ENCODE results near the gene SMURF2. TPM values are rescaled to one million over a fixed set of nuclear protein-coding genes. Genes with fewer than 3 reads are reported as not detected.

The SMURF2 gene
- total RNA-seq, 1 experiment from 2014 or later: 23.0 TPM

GRCh38 chr17:64506576-64507412 is 155.3 kb downstream of the SMURF2 start, which contains the start of gene CEP95 (continued):
- TF ChIP-seq NR2C2 (CRISPR knock-in tag; IDR thresholded peaks at IDR 0.05): no peak
- TF ChIP-seq AR (CRISPR knock-in tag; IDR thresholded peaks at IDR 0.05): no peak
- no peak for TF ChIP-seq E2F1 (CRISPR knock-in tag; IDR thresholded peaks at IDR 0.05)
- no peak for TF ChIP-seq NR1H2 (CRISPR knock-in tag; IDR thresholded peaks at IDR 0.05)
- TF ChIP-seq JUN (CRISPR knock-in tag; IDR thresholded peaks at IDR 0.05): 0 out of 2 replicates have a peak, but pooled peaks have one; percentile 57
- TF ChIP-seq ZBTB21 (CRISPR knock-in tag; IDR thresholded peaks at IDR 0.05; ENCODE audit: borderline replicate concordance): no peak
- TF ChIP-seq NFYB (CRISPR knock-in tag; conservative IDR thresholded peaks at IDR 0.05; ENCODE audit: low read depth): peak; percentile 52; the same call in 1 of the 2 replicates
- TF ChIP-seq GRHL2 (CRISPR knock-in tag; IDR thresholded peaks at IDR 0.05; ENCODE audit: insufficient replicate concordance, severe bottlenecking): no peak
- peak; percentile 91 for TF ChIP-seq USF1 (CRISPR knock-in tag; IDR thresholded peaks at IDR 0.05)
- peak; percentile 8; the same call in 1 of the 2 replicates for TF ChIP-seq TEAD1 (CRISPR knock-in tag; IDR thresholded peaks at IDR 0.05)
- no peak for TF ChIP-seq ZNF423 (CRISPR knock-in tag; IDR thresholded peaks at IDR 0.05)
- no peak for TF ChIP-seq SOX15 (CRISPR knock-in tag; IDR thresholded peaks at IDR 0.05)
- no peak for TF ChIP-seq SMAD4 (CRISPR knock-in tag; IDR thresholded peaks at IDR 0.05)
- no peak for TF ChIP-seq ATF3 (CRISPR knock-in tag; conservative IDR thresholded peaks at IDR 0.05)
- peak; percentile 54; the same call in 1 of the 2 replicates for TF ChIP-seq GABPB1 (CRISPR knock-in tag; IDR thresholded peaks at IDR 0.05)
- TF ChIP-seq FOXP1 (CRISPR knock-in tag; IDR thresholded peaks at IDR 0.05; ENCODE audit: borderline replicate concordance): peak; percentile 87

- no peaks in the 10 kb centered on the region for H3K9me3 Mint-ChIP-seq
- H3K4me1 Mint-ChIP-seq: peaks cover 56% of the 10 kb centered on the region
- peak; percentile 81 for ATAC-seq
- peak; percentile 97 for DNase-seq (ENCODE audit: low spot score)
- ChIA-PET CTCF (interaction anchor here (1.2 to 1.6 kb wide), 4 partner anchors 9 to 268 kb away, joined by 3 to 9 read pairs (median 8); partner anchors contain the start of gene POLG2), POLR2A (interaction anchor here (0.5 to 3.3 kb wide), 8 partner anchors 10 to 272 kb away, joined by 3 to 53 read pairs (median 4); partner anchors contain the start of gene POLG2)
- peaks cover 73% of the 10 kb centered on the region for H3K36me3 Mint-ChIP-seq
- H3K27ac Mint-ChIP-seq: peak within 1 kb of the TSS; percentile 99
- H3K4me3 Mint-ChIP-seq: peak within 1 kb of the TSS; percentile 98
- no peaks in the 10 kb centered on the region; the same call in 1 of the 2 replicates for H3K27me3 Mint-ChIP-seq (ENCODE audit: low read depth)
- TF ChIP-seq RORB (CRISPR knock-in tag; IDR thresholded peaks at IDR 0.05) (peak; percentile 49; the same call in 1 of the 2 replicates), SMAD3 (CRISPR knock-in tag; IDR thresholded peaks at IDR 0.05; ENCODE audit: borderline replicate concordance) (peak; percentile 80; the same call in 1 of the 2 replicates), PREB (CRISPR knock-in tag; IDR thresholded peaks at IDR 0.05; ENCODE audit: borderline replicate concordance) (0 out of 2 replicates have a peak, but pooled peaks have one; percentile 43), HMGXB4 (CRISPR knock-in tag; IDR thresholded peaks at IDR 0.05) (0 out of 2 replicates have a peak, but pooled peaks have one; percentile 8), ATF1 (CRISPR knock-in tag; IDR thresholded peaks at IDR 0.05) (no peak), GRHL2 (CRISPR knock-in tag; IDR thresholded peaks at IDR 0.05; ENCODE audit: insufficient replicate concordance, severe bottlenecking) (no peak), ETV6 (CRISPR knock-in tag; IDR thresholded peaks at IDR 0.05) (peak; percentile 11), KAT7 (CRISPR knock-in tag; IDR thresholded peaks at IDR 0.05; ENCODE audit: borderline replicate concordance) (no peak), NFATC4 (CRISPR knock-in tag; IDR thresholded peaks at IDR 0.05) (0 out of 2 replicates have a peak, but pooled peaks have one; percentile 60), ZNF512 (CRISPR knock-in tag; IDR thresholded peaks at IDR 0.05; ENCODE audit: borderline replicate concordance) (no peak)
Observed at GRCh38 chr17:64506201-64506575, 155.9 kb downstream of the SMURF2 start, which contains the start of gene DDX5. Gene DDX5 (minus strand): TSS chr17:64506289. CDS start chr17:64506119, 170 bp downstream.

Data from WTC11 (cell line).